Heart right ventricle (tissue), 16 donors: ENCODE measurements around the gene ALOX5AP. TPM values are rescaled to one million over a fixed set of nuclear protein-coding genes. Genes with fewer than 3 reads are reported as not detected.

Source experiments
- ATAC-seq, 8 donors: fragments of 200-7000 bp; cut with Tn5 transposase; one replicate each; pipeline ENCODE4 v1.9.1; 2020; ENCODE audit warnings: mild to moderate bottlenecking in 8 of 8, moderate library complexity in 8 of 8, moderate number of reproducible peaks in 1 of 8
- DNase-seq, 2 donors: peaks; one replicate each; pipeline ENCODE4 v3.0.0-alpha.2; 2020
- H3K27ac ChIP-seq, 10 donors: fragments of 200-600 bp; sonication (generic) in 2 of 10; one replicate each; pipeline versions ENCODE4 v1.5.0 to v1.8.0; 2020 to 2022; ENCODE audit warnings: mild to moderate bottlenecking in 3 of 10
- H3K27me3 ChIP-seq, 7 donors: fragments of 200-600 bp; one replicate each; pipeline ENCODE4 v1.8.0; 2021 to 2022; ENCODE audit warnings: mild to moderate bottlenecking in 2 of 7
- H3K36me3 ChIP-seq, 9 donors: fragments of 200-600 bp; sonication (generic) in 1 of 9; one replicate each; pipeline versions ENCODE4 v1.5.0 to v1.8.0; 2020 to 2022; ENCODE audit warnings: mild to moderate bottlenecking in 2 of 9
- H3K4me1 ChIP-seq, 9 donors: fragments of 200-600 bp; sonication (generic) in 1 of 9; one replicate each; pipeline versions ENCODE4 v1.5.0 to v1.8.0; 2020 to 2022; ENCODE audit warnings: mild to moderate bottlenecking in 4 of 9
- H3K4me3 ChIP-seq, 10 donors: fragments of 200-600 bp; sonication (generic) in 2 of 10; one replicate each; pipeline versions ENCODE4 v1.5.0 to v1.8.0; 2020 to 2022; ENCODE audit warnings: mild to moderate bottlenecking in 7 of 10, moderate library complexity in 2 of 10
- H3K9me3 ChIP-seq, 11 donors: fragments of 200-600 bp in 10 of 11; sonication (generic) in 2 of 11; one replicate each; pipeline versions ENCODE4 v1.5.0 to v1.8.0; 2013 to 2022; ENCODE audit warnings: mild to moderate bottlenecking in 2 of 11, control low read depth in 1 of 11, moderate library complexity in 1 of 11
- WGBS, 2 donors: extraction: QIAGEN DNeasy Blood & Tissue Kit; methylation state at CpG; one replicate each; pipeline ENCODE4 v1.1.7; 2013; ENCODE audit warnings: inconsistent platforms in 1 of 2; 5-methylcytosine and 5-hydroxymethylcytosine counted together
- intact Hi-C, 10 donors: fragments of 100-400 bp; cut with DNase I; formaldehyde crosslinking; loops; one replicate each; pipeline versions ENCODE4 v1.11.1 to v1.14.2; 2022
- polyA plus RNA-seq, 2 donors: library from polyadenylated mRNA; stranded (reverse); fragments of 200-250 nt; gene quantifications; one replicate each; pipeline ENCODE4 v1.2.3, GENCODE V29; 2013
- total RNA-seq, 10 donors: library from RNA; stranded (reverse); fragmentation: NEBNext Ultra II Directional in 3 of 10; extraction: Animal tissue kit (Norgen Biotek cat#: 25700) in 3 of 10; gene quantifications; one replicate each; pipeline versions ENCODE4 v1.2.1 to v1.2.4, GENCODE V29; 2021 to 2023
- TF ChIP-seq, protein P1 (sequence below), 9 donors: fragments of 200-600 bp; sonication (generic) in 2 of 9; IDR thresholded peaks; one replicate each; pipeline versions ENCODE4 v1.5.0 to v1.8.0; 2021 to 2022; ENCODE audit warnings: antibody characterized with exemption in 9 of 9, mild to moderate bottlenecking in 5 of 9, moderate library complexity in 1 of 9
- donor health status: Arrhythmogenic right ventricular cardiomyopathy.
- donor health status: ischemic (EF 13 %, LVEDD 7.1; RV severe dilation, severe dysfunction).
- donor health status: healthy with polysubstance abuse.
- donor health status: DM: no; HTN: yes; CAD: no.
- donor health status: DM: no; HTN: no; CAD: no.
- donor health status: ischemic (EF 25% LVEDD 6.9; RV normal size, moderate dysfunction).
- donor health status: ischemic (EF 25% LVEDD 5.7; RV mildly dilated, moderate dysfunction).
- donor health status: healthy.
- donor health status: DM: yes; HTN: yes; CAD: no.
- donor health status: Ischemic cardiomyopathy.
- donor health status: ischemic (EF 35%, LVEDD 5.7; RV mildly dilated, moderate dysfunction).
- donor health status: nonischemic (EF 11% LVEDD 7.7; RV severe dilation, severe dysfunction).
- donor health status: DM: yes; HTN: yes; CAD: no.
- donor health status: PGD.
- donor health status: ischemic (EF 29% LVEDD 5.4; RV normal size, mild dysfunction).
- donor health status: nonischemic (EF 23%, LVEDD 6.1; RV moderate dilation, normal function).

Gene ALOX5AP
- total and polyA plus RNA-seq, 12 donors = 0.95 to 19.5 (median 4.6) TPM

- ATAC-seq (no peak), DNase-seq (no peak)
- Histone ChIP-seq H3K36me3 (no peaks in the 10 kb centered on the region), H3K9me3 (no peaks in the 10 kb centered on the region), H3K4me1 (peaks cover 0 to 18% (median 6%) of the 10 kb centered on the region in 9 donors), H3K27me3 (peaks cover 0 to 6% (median 0%) of the 10 kb centered on the region in 7 donors), H3K27ac (no peak overlapping the region), H3K4me3 (no peak overlapping the region)
- TF ChIP-seq, protein P1, sequence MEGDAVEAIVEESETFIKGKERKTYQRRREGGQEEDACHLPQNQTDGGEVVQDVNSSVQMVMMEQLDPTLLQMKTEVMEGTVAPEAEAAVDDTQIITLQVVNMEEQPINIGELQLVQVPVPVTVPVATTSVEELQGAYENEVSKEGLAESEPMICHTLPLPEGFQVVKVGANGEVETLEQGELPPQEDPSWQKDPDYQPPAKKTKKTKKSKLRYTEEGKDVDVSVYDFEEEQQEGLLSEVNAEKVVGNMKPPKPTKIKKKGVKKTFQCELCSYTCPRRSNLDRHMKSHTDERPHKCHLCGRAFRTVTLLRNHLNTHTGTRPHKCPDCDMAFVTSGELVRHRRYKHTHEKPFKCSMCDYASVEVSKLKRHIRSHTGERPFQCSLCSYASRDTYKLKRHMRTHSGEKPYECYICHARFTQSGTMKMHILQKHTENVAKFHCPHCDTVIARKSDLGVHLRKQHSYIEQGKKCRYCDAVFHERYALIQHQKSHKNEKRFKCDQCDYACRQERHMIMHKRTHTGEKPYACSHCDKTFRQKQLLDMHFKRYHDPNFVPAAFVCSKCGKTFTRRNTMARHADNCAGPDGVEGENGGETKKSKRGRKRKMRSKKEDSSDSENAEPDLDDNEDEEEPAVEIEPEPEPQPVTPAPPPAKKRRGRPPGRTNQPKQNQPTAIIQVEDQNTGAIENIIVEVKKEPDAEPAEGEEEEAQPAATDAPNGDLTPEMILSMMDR (IDR thresholded peaks at IDR 0.05) = no peak
- intact Hi-C loops = no loop called here
- WGBS, 2 donors = 96 to 98% methylated on average over 4 of the region's 4 CpGs
Measured at GRCh38 chr13:30702006-30702405, 33.3 kb upstream of the ALOX5AP start.

- WGBS, 2 donors = 64 to 68% methylated on average over 6 of the region's 6 CpGs
- Histone ChIP-seq H3K27me3 (peaks cover 0 to 6% (median 0%) of the 10 kb centered on the region in 7 donors), H3K27ac (no peak overlapping the region), H3K4me3 (no peak overlapping the region), H3K9me3 (no peaks in the 10 kb centered on the region), H3K4me1 (peaks cover 0 to 4% (median 0%) of the 10 kb centered on the region in 9 donors), H3K36me3 (no peaks in the 10 kb centered on the region)
- ATAC-seq (no peak), DNase-seq (no peak)
- intact Hi-C loops = no loop called here
- TF ChIP-seq, protein P1 (IDR thresholded peaks at IDR 0.05) = no peak
Measured at GRCh38 chr13:30704596-30704995, 30.7 kb upstream of the ALOX5AP start.

DNA sequence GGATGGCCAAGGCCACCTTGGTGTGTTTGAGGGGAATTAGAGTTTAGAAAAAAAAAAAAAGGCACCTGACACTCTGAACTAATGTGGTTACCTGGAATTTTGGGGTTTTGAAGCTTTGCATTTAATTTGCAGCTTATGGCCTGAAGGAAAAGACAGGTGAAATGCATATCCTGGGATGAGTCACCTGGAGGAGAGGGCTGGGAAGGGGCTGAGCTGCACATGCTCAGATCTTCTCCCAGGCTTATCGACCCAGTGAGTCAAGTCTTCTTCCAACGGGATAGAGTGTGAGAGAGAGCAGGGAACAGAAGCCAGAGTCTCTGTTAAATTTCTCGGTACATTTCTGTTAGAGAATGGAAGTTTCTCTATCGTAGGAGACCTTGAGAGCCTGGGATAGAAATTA lies 29.7 kb upstream of the ALOX5AP start:
- no peak for DNase-seq

DNA sequence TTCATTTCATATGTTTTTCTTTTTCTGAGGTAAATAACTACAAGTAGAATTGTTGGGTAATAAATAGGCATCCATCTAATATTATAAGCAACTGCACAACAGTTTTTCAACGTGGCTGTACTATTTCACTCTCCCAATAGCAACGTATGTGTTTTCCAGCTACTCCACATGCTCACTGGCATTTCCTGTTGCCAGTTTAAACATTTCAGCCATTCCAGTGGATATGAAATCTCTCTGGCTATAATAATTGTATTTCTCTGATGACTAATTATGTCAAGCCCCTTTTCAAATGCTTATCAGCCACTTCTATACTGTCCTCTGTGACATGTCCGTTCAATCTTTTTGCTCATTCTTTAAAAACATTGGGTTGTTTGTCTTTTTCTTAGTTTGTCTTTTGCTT lies 26.8 kb upstream of the ALOX5AP start:
- Histone ChIP-seq H3K4me1 (peaks cover 0 to 24% (median 0%) of the 10 kb centered on the region in 9 donors), H3K27me3 (peaks cover 0 to 6% (median 0%) of the 10 kb centered on the region in 7 donors), H3K9me3 (no peaks in the 10 kb centered on the region), H3K4me3 (no peak overlapping the region), H3K27ac (no peak overlapping the region), H3K36me3 (no peaks in the 10 kb centered on the region)
- ATAC-seq (no peak), DNase-seq (no peak)
- 43 to 51% methylated on average over 3 of the region's 3 CpGs for WGBS, 2 donors
- TF ChIP-seq, protein P1 (IDR thresholded peaks at IDR 0.05) = no peak
- intact Hi-C loops = no loop called here

More for the DNA sequence above, 29.7 kb upstream of the ALOX5AP start:
- H3K4me1 ChIP-seq = no peaks in the 10 kb centered on the region
- no peak for ATAC-seq
- WGBS, 2 donors = 88 to 89% methylated on average over 4 of the region's 4 CpGs
- TF ChIP-seq, protein P1 (IDR thresholded peaks at IDR 0.05) = no peak
- H3K9me3 ChIP-seq = no peaks in the 10 kb centered on the region
- peaks cover 0 to 6% (median 0%) of the 10 kb centered on the region in 7 donors for H3K27me3 ChIP-seq
- H3K4me3 ChIP-seq = no peak overlapping the region
- intact Hi-C loops = no loop called here
- no peaks in the 10 kb centered on the region for H3K36me3 ChIP-seq
- H3K27ac ChIP-seq = no peak overlapping the region
